Osteoblast (primary cell): ENCODE results near the gene CDH4. TPM values are rescaled to one million over a fixed set of nuclear protein-coding genes. Genes with fewer than 3 reads are reported as not detected.
A peak's percentile ranks its signal among the peaks of the same experiment; 100 is the strongest.

Experiments
- DNase-seq: peaks from one replicate; pipeline ENCODE4 v3.0.0; 2011; ENCODE audit warnings: low spot score, mixed read lengths; ENCODE audit not compliant: insufficient read length; ENCODE audit errors: missing footprints
- H2AFZ ChIP-seq: 2 replicates; pipeline ENCODE4 v1.6.0; 2011; ENCODE audit warnings: mild to moderate bottlenecking, low read length
- H3K27ac ChIP-seq: 2 replicates; pipeline ENCODE4 v1.5.1; 2011; ENCODE audit warnings: mild to moderate bottlenecking, low read depth, low read length, moderate library complexity
- H3K27me3 ChIP-seq: 2 replicates; pipeline ENCODE4 v1.6.0; 2012; ENCODE audit warnings: mild to moderate bottlenecking, control low read depth, inconsistent platforms, low read length, moderate library complexity; ENCODE audit not compliant: insufficient read depth
- H3K36me3 ChIP-seq: 2 replicates; pipeline ENCODE4 v1.5.1; 2011; ENCODE audit warnings: mild to moderate bottlenecking, low read length, control low read depth, moderate library complexity; ENCODE audit not compliant: insufficient read depth
- H3K4me1 ChIP-seq: 2 replicates; pipeline ENCODE4 v1.5.1; 2011; ENCODE audit warnings: mild to moderate bottlenecking, low read length, control low read depth, moderate library complexity; ENCODE audit not compliant: insufficient read depth
- H3K4me2 ChIP-seq: 2 replicates; pipeline ENCODE4 v1.6.0; 2011; ENCODE audit warnings: mild to moderate bottlenecking, low read length; ENCODE audit not compliant: insufficient read depth
- H3K4me3 ChIP-seq: fragments of 200-600 bp; sonication (generic); 3 replicates; pipeline ENCODE4 v1.5.1; 2012; ENCODE audit warnings: mild to moderate bottlenecking, low read length, inconsistent platforms; ENCODE audit not compliant: insufficient read depth
- H3K79me2 ChIP-seq: 2 replicates; pipeline ENCODE4 v1.6.0; 2012; ENCODE audit warnings: mild to moderate bottlenecking, low read length, control low read depth, inconsistent platforms; ENCODE audit not compliant: insufficient read depth
- H3K9me3 ChIP-seq: 2 replicates; pipeline ENCODE4 v1.5.1; 2011; ENCODE audit warnings: low read depth, low read length, control low read depth
- H4K20me1 ChIP-seq: 2 replicates; pipeline ENCODE4 v1.6.0; 2012; ENCODE audit warnings: mild to moderate bottlenecking, low read length, control low read depth; ENCODE audit not compliant: insufficient read depth
- CTCF ChIP-seq: IDR thresholded peaks from 2 replicates; pipeline ENCODE4 v1.5.1; 2011; ENCODE audit warnings: mild to moderate bottlenecking, low read depth, low read length, moderate library complexity; ENCODE audit errors: extremely low read depth
- total RNA-seq: library from RNA; depleted of rRNA; stranded (reverse); fragments of >200 nt; gene quantifications from 2 replicates; pipeline ENCODE4 v1.2.3, GENCODE V29; 2012

The CDH4 gene
- total RNA-seq, 1 donor: 1.1 TPM

GRCh38 chr20:61821735-61822134, 569.7 kb downstream of the CDH4 start:
- no peaks in the 10 kb centered on the region for H3K4me1 ChIP-seq
- H2AFZ ChIP-seq: no peak overlapping the region
- no peak overlapping the region for H3K4me3 ChIP-seq
- no peaks in the 10 kb centered on the region for H3K79me2 ChIP-seq
- TF ChIP-seq CTCF: no peak
- no peaks in the 10 kb centered on the region for H3K36me3 ChIP-seq
- H3K27me3 ChIP-seq: no peaks in the 10 kb centered on the region
- no peaks in the 10 kb centered on the region for H4K20me1 ChIP-seq
- no peak overlapping the region for H3K27ac ChIP-seq
- peak; percentile 18 for DNase-seq
- peaks cover 1% of the 10 kb centered on the region for H3K9me3 ChIP-seq
- H3K4me2 ChIP-seq: no peak overlapping the region

DNA sequence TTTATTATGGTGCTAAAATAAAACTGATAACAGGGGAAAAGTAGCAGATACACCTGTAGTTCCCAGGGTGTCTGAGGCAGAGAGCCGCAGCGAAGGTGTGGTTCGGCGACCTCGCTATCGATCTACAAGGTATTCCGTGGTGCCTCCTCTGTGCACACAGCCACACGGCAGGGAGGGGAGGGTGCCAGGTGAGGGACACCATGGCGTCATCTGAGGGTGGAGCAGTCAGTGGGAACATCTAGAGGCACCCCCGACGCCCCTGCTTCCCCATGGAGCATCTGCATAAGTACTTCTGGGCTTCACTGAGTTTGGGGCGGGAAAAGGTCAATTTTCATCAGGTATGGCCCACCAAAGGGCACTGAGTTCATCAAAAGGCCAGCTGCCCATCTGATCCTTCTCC, 570.3 kb downstream of the CDH4 start:
- H3K27me3 ChIP-seq: no peaks in the 10 kb centered on the region
- no peak overlapping the region for H3K4me2 ChIP-seq
- H3K36me3 ChIP-seq: no peaks in the 10 kb centered on the region
- H3K27ac ChIP-seq: no peak overlapping the region
- no peaks in the 10 kb centered on the region for H3K4me1 ChIP-seq
- no peak for TF ChIP-seq CTCF
- H3K79me2 ChIP-seq: no peaks in the 10 kb centered on the region
- H3K9me3 ChIP-seq: peaks cover 1% of the 10 kb centered on the region
- DNase-seq: no peak
- H2AFZ ChIP-seq: no peak overlapping the region
- no peaks in the 10 kb centered on the region for H4K20me1 ChIP-seq
- H3K4me3 ChIP-seq: no peak overlapping the region

DNA sequence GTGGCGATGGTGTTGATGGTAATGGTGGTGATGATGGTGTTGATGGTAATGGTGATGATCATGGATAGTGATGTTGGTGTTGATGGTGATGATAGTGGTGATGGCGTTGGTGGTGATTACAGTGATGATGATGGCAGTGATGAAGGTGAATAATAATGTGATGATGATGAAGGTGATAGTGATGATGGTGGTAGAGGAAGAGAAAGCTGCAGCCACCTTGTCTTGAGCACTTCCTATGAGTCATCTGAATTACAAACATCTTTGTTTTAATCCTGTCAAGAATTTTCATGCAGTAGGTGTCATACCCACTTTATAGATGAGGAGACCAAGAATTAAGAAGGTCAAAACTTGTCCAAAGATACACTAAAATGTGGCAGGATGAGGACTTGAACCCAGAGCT, 571.2 kb downstream of the CDH4 start:
- no peak for TF ChIP-seq CTCF
- DNase-seq: no peak
- H3K36me3 ChIP-seq: no peaks in the 10 kb centered on the region

DNA sequence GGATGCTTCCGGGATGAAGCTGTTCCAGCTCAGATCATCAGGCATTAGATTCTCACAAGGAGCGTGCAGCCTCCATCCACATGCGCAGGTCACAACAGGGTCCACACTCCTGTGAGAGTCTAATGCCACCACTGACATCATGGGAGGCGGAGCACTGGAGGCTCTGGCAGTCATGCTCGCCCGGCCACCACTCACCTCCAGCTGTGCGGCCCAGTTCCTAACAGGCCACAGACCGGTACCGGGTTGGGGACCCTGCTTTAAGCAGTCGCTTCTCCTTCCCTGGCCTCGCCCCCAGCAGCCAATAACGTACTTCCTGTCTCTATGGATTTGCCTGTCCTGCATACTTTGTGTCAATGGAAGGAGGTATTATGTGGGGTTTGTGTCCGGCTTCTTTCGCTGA, 576.8 kb downstream of the CDH4 start:
- Histone ChIP-seq H2AFZ (no peak overlapping the region), H3K27ac (no peak overlapping the region), H4K20me1 (no peaks in the 10 kb centered on the region), H3K9me3 (no peaks in the 10 kb centered on the region), H3K36me3 (no peaks in the 10 kb centered on the region), H3K4me1 (no peaks in the 10 kb centered on the region), H3K4me3 (no peak overlapping the region), H3K4me2 (no peak overlapping the region), H3K27me3 (no peaks in the 10 kb centered on the region), H3K79me2 (no peaks in the 10 kb centered on the region)
- DNase-seq: peak; percentile 18
- TF ChIP-seq CTCF: no peak

More for the DNA sequence above, 571.2 kb downstream of the CDH4 start:
- no peak overlapping the region for H3K4me3 ChIP-seq
- H3K9me3 ChIP-seq: peaks cover 1% of the 10 kb centered on the region
- no peaks in the 10 kb centered on the region for H3K27me3 ChIP-seq
- no peak overlapping the region for H2AFZ ChIP-seq
- H3K4me1 ChIP-seq: no peaks in the 10 kb centered on the region
- no peaks in the 10 kb centered on the region for H4K20me1 ChIP-seq
- no peak overlapping the region for H3K4me2 ChIP-seq
- no peak overlapping the region for H3K27ac ChIP-seq
- H3K79me2 ChIP-seq: no peaks in the 10 kb centered on the region
